GM12878 (cell line): ENCODE data around the gene CFAP126. TPM values are rescaled to one million over a fixed set of nuclear protein-coding genes. Genes with fewer than 3 reads are reported as not detected.

Experiments used
- CTCF ChIP-seq, 3 experiments: IDR thresholded peaks in 2 of 3; conservative IDR thresholded peaks in 1 of 3; 2 replicates each; pipeline ENCODE4 v1.5.1; 2011; ENCODE audit warnings: low read depth in 3 of 3, low read length in 3 of 3, mild to moderate bottlenecking in 3 of 3, control low read depth in 2 of 3, moderate library complexity in 2 of 3, inconsistent platforms in 1 of 3, mixed read lengths in 1 of 3; ENCODE audit not compliant: control insufficient read depth in 2 of 3, insufficient read depth in 1 of 3; ENCODE audit errors: extremely low read depth in 1 of 3
- DPF2 ChIP-seq: fragments of 450-650 bp; IDR thresholded peaks from 2 replicates; pipeline ENCODE4 v1.6.1; 2017; ENCODE audit warnings: mild to moderate bottlenecking
- HSF1 ChIP-seq: fragments of 150-350 bp; IDR thresholded peaks from 2 replicates; pipeline ENCODE4 v1.6.1; 2014; ENCODE audit warnings: mild to moderate bottlenecking, low read depth, low read length
- IRF5 ChIP-seq: fragments of 450-650 bp; IDR thresholded peaks from 2 replicates; pipeline ENCODE4 v1.6.1; 2017; ENCODE audit warnings: borderline replicate concordance
- NR2C1 ChIP-seq: fragments of 450-650 bp; IDR thresholded peaks from 2 replicates; pipeline ENCODE4 v1.6.1; 2017; ENCODE audit warnings: antibody characterized with exemption, mild to moderate bottlenecking, moderate library complexity
- PAX5 ChIP-seq: IDR thresholded peaks from 2 replicates; pipeline ENCODE4 v1.6.1; 2011; ENCODE audit warnings: low read depth, low read length, borderline replicate concordance
- PRDM15 ChIP-seq: fragments of 450-650 bp; formaldehyde crosslinking; IDR thresholded peaks from 2 replicates; pipeline ENCODE4 v1.4.0; 2020; ENCODE audit warnings: mild to moderate bottlenecking, moderate library complexity
- TBL1XR1 ChIP-seq: IDR thresholded peaks from 2 replicates; pipeline ENCODE4 v1.6.1; 2012; ENCODE audit warnings: low read depth, low read length, improper control_type of control experiment
- TCF7 ChIP-seq: IDR thresholded peaks from 2 replicates; pipeline ENCODE4 v1.6.1; 2014; ENCODE audit warnings: antibody characterized with exemption, borderline replicate concordance
- ZSCAN29 ChIP-seq: fragments of 450-650 bp; IDR thresholded peaks from 2 replicates; pipeline ENCODE4 v1.6.1; 2017; ENCODE audit warnings: mild to moderate bottlenecking, moderate library complexity
- polyA plus RNA-seq, 11 experiments: library from polyadenylated mRNA; depleted of rRNA in 4 of 11; unstranded in 6 of 11; stranded (reverse) in 5 of 11; fragments of >200 nt; fragmentation: Nextera tagmentation in 4 of 11; fragmentation: Illumina TruSeq in 1 of 11; extraction: Ambion mirVana in 4 of 11; extraction: Trizol in 1 of 11; gene quantifications; 1 replicate in 1 of 11; 2 replicates in 10 of 11; pipeline versions ENCODE4 v1.2.1 to v1.2.3, GENCODE V29; 2011 to 2016; ENCODE audit warnings: inconsistent platforms in 2 of 11, missing spikeins in 2 of 11, low read depth in 1 of 11
- total RNA-seq, 4 experiments: library from RNA; depleted of rRNA in 3 of 4; stranded (reverse); fragments of >200 nt in 3 of 4; fragmentation: Illumina TruSeq in 1 of 4; extraction: Trizol in 1 of 4; gene quantifications; 2 replicates each; pipeline versions ENCODE4 v1.2.1 to v1.2.3, GENCODE V29; 2013 to 2021
- TF ChIP-seq, protein P1 (sequence below): IDR thresholded peaks from 2 replicates; pipeline ENCODE4 v1.6.1; 2012; ENCODE audit warnings: improper control_type of control experiment, low read depth, low read length; ENCODE audit not compliant: insufficient replicate concordance
- TF ChIP-seq, protein P2 (sequence below): fragments of 450-650 bp; IDR thresholded peaks from 2 replicates; pipeline ENCODE4 v1.6.1; 2017; ENCODE audit warnings: mild to moderate bottlenecking, low read depth, inconsistent platforms; ENCODE audit not compliant: poor library complexity, severe bottlenecking

CFAP126 gene
- total and polyA plus RNA-seq, 10 of the 15 experiments (the other 5 are each of a cell fraction or from before 2014, with no cell fraction given): not detected

DNA sequence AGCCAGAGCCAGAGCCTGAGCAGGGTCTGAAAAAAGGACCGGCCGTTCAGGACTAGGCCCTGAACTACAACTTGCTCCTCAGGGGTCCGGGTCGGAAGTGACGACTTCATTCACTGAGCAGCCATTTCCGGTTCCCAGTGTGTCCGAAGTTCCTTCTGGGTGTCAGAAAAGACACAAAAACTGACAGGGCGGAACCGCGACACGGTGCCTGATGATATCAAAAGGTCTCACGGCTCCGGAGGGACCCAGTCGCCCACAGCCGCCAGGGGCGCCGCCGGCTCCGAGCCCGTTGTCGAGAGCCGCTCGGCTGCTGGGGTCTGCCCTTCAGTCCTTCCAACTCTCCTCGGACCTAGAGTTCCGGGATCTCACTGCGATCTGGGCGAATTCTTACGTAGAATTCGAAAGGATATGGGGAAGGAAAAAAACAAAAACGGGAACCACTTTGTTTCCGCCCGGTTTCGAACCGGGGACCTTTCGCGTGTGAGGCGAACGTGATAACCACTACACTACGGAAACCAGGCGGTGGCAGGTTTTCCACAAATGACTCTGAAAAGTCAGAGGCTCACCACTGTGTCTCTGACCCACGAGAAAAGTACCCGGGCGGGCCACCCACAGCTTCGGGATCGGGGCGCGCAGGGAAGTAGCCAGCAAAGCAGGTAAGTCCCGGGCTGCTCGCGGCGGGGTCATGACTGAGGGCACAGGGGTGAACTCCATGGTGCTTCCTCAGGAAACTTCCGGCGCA is 31.8 kb upstream of the CFAP126 start (continued):
- no peak for TF ChIP-seq IRF5
- TF ChIP-seq, protein P1, sequence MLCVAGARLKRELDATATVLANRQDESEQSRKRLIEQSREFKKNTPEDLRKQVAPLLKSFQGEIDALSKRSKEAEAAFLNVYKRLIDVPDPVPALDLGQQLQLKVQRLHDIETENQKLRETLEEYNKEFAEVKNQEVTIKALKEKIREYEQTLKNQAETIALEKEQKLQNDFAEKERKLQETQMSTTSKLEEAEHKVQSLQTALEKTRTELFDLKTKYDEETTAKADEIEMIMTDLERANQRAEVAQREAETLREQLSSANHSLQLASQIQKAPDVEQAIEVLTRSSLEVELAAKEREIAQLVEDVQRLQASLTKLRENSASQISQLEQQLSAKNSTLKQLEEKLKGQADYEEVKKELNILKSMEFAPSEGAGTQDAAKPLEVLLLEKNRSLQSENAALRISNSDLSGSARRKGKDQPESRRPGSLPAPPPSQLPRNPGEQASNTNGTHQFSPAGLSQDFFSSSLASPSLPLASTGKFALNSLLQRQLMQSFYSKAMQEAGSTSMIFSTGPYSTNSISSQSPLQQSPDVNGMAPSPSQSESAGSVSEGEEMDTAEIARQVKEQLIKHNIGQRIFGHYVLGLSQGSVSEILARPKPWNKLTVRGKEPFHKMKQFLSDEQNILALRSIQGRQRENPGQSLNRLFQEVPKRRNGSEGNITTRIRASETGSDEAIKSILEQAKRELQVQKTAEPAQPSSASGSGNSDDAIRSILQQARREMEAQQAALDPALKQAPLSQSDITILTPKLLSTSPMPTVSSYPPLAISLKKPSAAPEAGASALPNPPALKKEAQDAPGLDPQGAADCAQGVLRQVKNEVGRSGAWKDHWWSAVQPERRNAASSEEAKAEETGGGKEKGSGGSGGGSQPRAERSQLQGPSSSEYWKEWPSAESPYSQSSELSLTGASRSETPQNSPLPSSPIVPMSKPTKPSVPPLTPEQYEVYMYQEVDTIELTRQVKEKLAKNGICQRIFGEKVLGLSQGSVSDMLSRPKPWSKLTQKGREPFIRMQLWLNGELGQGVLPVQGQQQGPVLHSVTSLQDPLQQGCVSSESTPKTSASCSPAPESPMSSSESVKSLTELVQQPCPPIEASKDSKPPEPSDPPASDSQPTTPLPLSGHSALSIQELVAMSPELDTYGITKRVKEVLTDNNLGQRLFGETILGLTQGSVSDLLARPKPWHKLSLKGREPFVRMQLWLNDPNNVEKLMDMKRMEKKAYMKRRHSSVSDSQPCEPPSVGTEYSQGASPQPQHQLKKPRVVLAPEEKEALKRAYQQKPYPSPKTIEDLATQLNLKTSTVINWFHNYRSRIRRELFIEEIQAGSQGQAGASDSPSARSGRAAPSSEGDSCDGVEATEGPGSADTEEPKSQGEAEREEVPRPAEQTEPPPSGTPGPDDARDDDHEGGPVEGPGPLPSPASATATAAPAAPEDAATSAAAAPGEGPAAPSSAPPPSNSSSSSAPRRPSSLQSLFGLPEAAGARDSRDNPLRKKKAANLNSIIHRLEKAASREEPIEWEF: no peak
- peak; percentile 95 for TF ChIP-seq ZSCAN29
- peak; percentile 87 for TF ChIP-seq NR2C1
- TF ChIP-seq HSF1: no peak
- peak; percentile 77 for TF ChIP-seq DPF2
- no peak for TF ChIP-seq TCF7
- TF ChIP-seq PRDM15 (CRISPR knock-in tag): no peak
- TF ChIP-seq, protein P2, sequence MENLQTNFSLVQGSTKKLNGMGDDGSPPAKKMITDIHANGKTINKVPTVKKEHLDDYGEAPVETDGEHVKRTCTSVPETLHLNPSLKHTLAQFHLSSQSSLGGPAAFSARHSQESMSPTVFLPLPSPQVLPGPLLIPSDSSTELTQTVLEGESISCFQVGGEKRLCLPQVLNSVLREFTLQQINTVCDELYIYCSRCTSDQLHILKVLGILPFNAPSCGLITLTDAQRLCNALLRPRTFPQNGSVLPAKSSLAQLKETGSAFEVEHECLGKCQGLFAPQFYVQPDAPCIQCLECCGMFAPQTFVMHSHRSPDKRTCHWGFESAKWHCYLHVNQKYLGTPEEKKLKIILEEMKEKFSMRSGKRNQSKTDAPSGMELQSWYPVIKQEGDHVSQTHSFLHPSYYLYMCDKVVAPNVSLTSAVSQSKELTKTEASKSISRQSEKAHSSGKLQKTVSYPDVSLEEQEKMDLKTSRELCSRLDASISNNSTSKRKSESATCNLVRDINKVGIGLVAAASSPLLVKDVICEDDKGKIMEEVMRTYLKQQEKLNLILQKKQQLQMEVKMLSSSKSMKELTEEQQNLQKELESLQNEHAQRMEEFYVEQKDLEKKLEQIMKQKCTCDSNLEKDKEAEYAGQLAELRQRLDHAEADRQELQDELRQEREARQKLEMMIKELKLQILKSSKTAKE: peak; percentile 92
- peak; percentile 30 to 72 (median 66) for TF ChIP-seq CTCF (IDR thresholded peaks at IDR 0.05 in 2 of 3, conservative IDR thresholded peaks at IDR 0.05 in 1 of 3; ENCODE audit: control insufficient read depth in 2 of 3, extremely low read depth in 1 of 3, insufficient read depth in 1 of 3, low read depth in 3 of 3, low read length in 3 of 3)
- peak; percentile 78 for TF ChIP-seq PAX5
- peak; percentile 80 for TF ChIP-seq TBL1XR1
